ENCODE results near the gene PPP1R3E.

GRCh38 chr14:23281247-23281646 is 21.4 kb downstream of the PPP1R3E start:
- TF ChIP-seq, protein P1, sequence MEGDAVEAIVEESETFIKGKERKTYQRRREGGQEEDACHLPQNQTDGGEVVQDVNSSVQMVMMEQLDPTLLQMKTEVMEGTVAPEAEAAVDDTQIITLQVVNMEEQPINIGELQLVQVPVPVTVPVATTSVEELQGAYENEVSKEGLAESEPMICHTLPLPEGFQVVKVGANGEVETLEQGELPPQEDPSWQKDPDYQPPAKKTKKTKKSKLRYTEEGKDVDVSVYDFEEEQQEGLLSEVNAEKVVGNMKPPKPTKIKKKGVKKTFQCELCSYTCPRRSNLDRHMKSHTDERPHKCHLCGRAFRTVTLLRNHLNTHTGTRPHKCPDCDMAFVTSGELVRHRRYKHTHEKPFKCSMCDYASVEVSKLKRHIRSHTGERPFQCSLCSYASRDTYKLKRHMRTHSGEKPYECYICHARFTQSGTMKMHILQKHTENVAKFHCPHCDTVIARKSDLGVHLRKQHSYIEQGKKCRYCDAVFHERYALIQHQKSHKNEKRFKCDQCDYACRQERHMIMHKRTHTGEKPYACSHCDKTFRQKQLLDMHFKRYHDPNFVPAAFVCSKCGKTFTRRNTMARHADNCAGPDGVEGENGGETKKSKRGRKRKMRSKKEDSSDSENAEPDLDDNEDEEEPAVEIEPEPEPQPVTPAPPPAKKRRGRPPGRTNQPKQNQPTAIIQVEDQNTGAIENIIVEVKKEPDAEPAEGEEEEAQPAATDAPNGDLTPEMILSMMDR (IDR thresholded peaks at IDR 0.05): no peak
- TF ChIP-seq POLR2A (IDR thresholded peaks at IDR 0.05; ENCODE audit: low read depth): no peak
